HepG2 (cell line): ENCODE measurements around the gene IQSEC1. TPM values are rescaled to one million over a fixed set of nuclear protein-coding genes. Genes with fewer than 3 reads are reported as not detected.

Source experiments
- ATAC-seq: fragments of 200-7000 bp; cut with Tn5 transposase; 3 replicates; pipeline ENCODE4 v1.9.1; 2020; ENCODE audit warnings: mild to moderate bottlenecking, moderate library complexity
- BruUV-seq: library from RNA; stranded (reverse); fragments of 400-500 nt; replicated peaks from 2 replicates; lab custom pipeline; 2021; lab: Mats Ljungman, UMichigan
- CTCF ChIA-PET: fragments of 300-600 bp; formaldehyde crosslinking; extraction: SDS; loops from one replicate; lab custom pipeline; 2021; ENCODE audit warnings: low total read pairs, inconsistent platforms, low intra/inter-chr PET ratio; lab: Yijun Ruan, JAX
- POLR2A ChIA-PET: fragments of 350-600 bp; sonication (Branson Sonifier 250); formaldehyde crosslinking; loops from one replicate; lab custom pipeline; 2020; ENCODE audit warnings: antibody characterized with exemption, inconsistent platforms; lab: Yijun Ruan, JAX
- DNase-seq: peaks from one replicate; pipeline ENCODE4 v3.0.0-alpha.2; 2015; ENCODE audit warnings: low spot score
- FAIRE-seq: peaks from 3 replicates; lab custom pipeline; 2011; peaks lifted over from hg19 to GRCh38; lab: Jason Lieb, UNC
- H2AFZ ChIP-seq: one replicate; pipeline ENCODE4 v1.6.1; 2011; ENCODE audit warnings: low read length, inconsistent platforms
- H3K27ac ChIP-seq: fragments of 300-600 bp; 3 replicates; pipeline ENCODE4 v1.8.0; 2011; ENCODE audit warnings: mixed run types, mild to moderate bottlenecking, mixed read lengths, low read length, inconsistent platforms; ENCODE audit not compliant: insufficient read depth; ENCODE audit errors: extremely low read length
- H3K27me3 ChIP-seq, 2 experiments: fragments of 200-600 bp in 1 of 2; 2 replicates in 1 of 2; 3 replicates in 1 of 2; pipeline versions ENCODE4 v1.6.0 to v1.8.0; 2011; ENCODE audit warnings: low read length in 2 of 2, mild to moderate bottlenecking in 2 of 2, moderate library complexity in 2 of 2, inconsistent platforms in 1 of 2; ENCODE audit not compliant: insufficient read depth in 2 of 2, control insufficient read depth in 1 of 2
- H3K36me3 ChIP-seq, 2 experiments: fragments of 200-600 bp in 1 of 2; replicated peaks in 1 of 2; 2 replicates in 1 of 2; 3 replicates in 1 of 2; pipeline versions ENCODE4 v1.5.1 to v1.8.0; 2011; ENCODE audit warnings: low read length in 2 of 2, inconsistent platforms in 1 of 2; ENCODE audit not compliant: insufficient read depth in 2 of 2, control insufficient read depth in 1 of 2
- H3K4me1 ChIP-seq: 2 replicates; pipeline ENCODE4 v1.5.1; 2012; ENCODE audit warnings: low read length, inconsistent platforms; ENCODE audit not compliant: insufficient read depth
- H3K4me2 ChIP-seq: 2 replicates; pipeline ENCODE4 v1.6.0; 2011; ENCODE audit warnings: low read depth, low read length, inconsistent platforms
- H3K4me3 ChIP-seq, 3 experiments: fragments of 200-600 bp in 1 of 3; sonication (generic), shearing (Covaris generic) in 1 of 3; replicated peaks in 1 of 3; 2 replicates each; pipeline ENCODE4 v1.5.1; 2011 to 2016; ENCODE audit warnings: low read length in 3 of 3, inconsistent platforms in 2 of 3, low read depth in 2 of 3, mild to moderate bottlenecking in 2 of 3, control low read depth in 1 of 3, mixed read lengths in 1 of 3; ENCODE audit not compliant: insufficient read depth in 1 of 3
- H3K79me2 ChIP-seq: one replicate; pipeline ENCODE4 v1.6.1; 2011; ENCODE audit warnings: low read length, inconsistent platforms; ENCODE audit not compliant: insufficient read depth
- H3K9ac ChIP-seq: 2 replicates; pipeline ENCODE4 v1.6.0; 2011; ENCODE audit warnings: mild to moderate bottlenecking, low read depth, low read length, inconsistent platforms; ENCODE audit not compliant: insufficient read depth
- H3K9me3 ChIP-seq: 2 replicates; pipeline ENCODE4 v1.5.1; 2012; ENCODE audit warnings: mild to moderate bottlenecking, low read length
- H4K20me1 ChIP-seq: 2 replicates; pipeline ENCODE4 v1.6.0; 2011; ENCODE audit warnings: inconsistent platforms, mild to moderate bottlenecking, low read length, moderate library complexity; ENCODE audit not compliant: insufficient read depth
- ARHGAP35 ChIP-seq: sonication (generic); formaldehyde crosslinking; IDR thresholded peaks from 2 replicates; pipeline ENCODE4 v1.9.0; 2022; ENCODE audit warnings: mild to moderate bottlenecking, inconsistent platforms, moderate library complexity, missing genetic modification reagents, borderline replicate concordance
- ATF7-NPFF ChIP-seq: sonication (generic); formaldehyde crosslinking; IDR thresholded peaks from 2 replicates; pipeline ENCODE4 v1.8.1; 2023; ENCODE audit warnings: mild to moderate bottlenecking, low read depth, missing genetic modification reagents, moderate library complexity
- HDAC1 ChIP-seq: sonication (generic); formaldehyde crosslinking; IDR thresholded peaks from 2 replicates; pipeline ENCODE4 v1.5.1; 2020; ENCODE audit warnings: mild to moderate bottlenecking, missing genetic modification reagents
- KDM5B ChIP-seq: sonication (generic); formaldehyde crosslinking; IDR thresholded peaks from 2 replicates; pipeline ENCODE4 v1.4.0; 2020; ENCODE audit warnings: missing genetic modification reagents, mild to moderate bottlenecking, borderline replicate concordance
- MATR3 ChIP-seq: sonication (generic); formaldehyde crosslinking; IDR thresholded peaks from 2 replicates; pipeline ENCODE4 v1.4.0; 2020; ENCODE audit warnings: missing genetic modification reagents
- MXD4 ChIP-seq: IDR thresholded peaks from 2 replicates; pipeline ENCODE4 v1.6.1; 2016; ENCODE audit warnings: mild to moderate bottlenecking, missing biosample characterization, missing genetic modification reagents
- NFKB2 ChIP-seq: sonication (generic); formaldehyde crosslinking; IDR thresholded peaks from 2 replicates; pipeline ENCODE4 v1.4.0; 2020; ENCODE audit warnings: missing genetic modification reagents, borderline replicate concordance
- PAWR ChIP-seq: sonication (generic); formaldehyde crosslinking; IDR thresholded peaks from 2 replicates; pipeline ENCODE4 v1.4.0; 2020; ENCODE audit warnings: missing genetic modification reagents, mild to moderate bottlenecking, borderline replicate concordance
- PRMT3 ChIP-seq: sonication (generic); formaldehyde crosslinking; IDR thresholded peaks from 2 replicates; pipeline ENCODE4 v1.8.1; 2022; ENCODE audit warnings: low read depth, mild to moderate bottlenecking, moderate library complexity, missing genetic modification reagents, borderline replicate concordance
- RORA ChIP-seq: sonication (generic); formaldehyde crosslinking; IDR thresholded peaks from 2 replicates; pipeline ENCODE4 v1.5.0; 2020; ENCODE audit warnings: mild to moderate bottlenecking, missing genetic modification reagents, moderate library complexity
- SALL2 ChIP-seq: sonication (generic); formaldehyde crosslinking; IDR thresholded peaks from 2 replicates; pipeline ENCODE4 v1.8.1; 2023; ENCODE audit warnings: mild to moderate bottlenecking, missing genetic modification reagents, inconsistent platforms
- U2AF1 ChIP-seq: fragments of 200-400 bp; formaldehyde crosslinking; optimal IDR thresholded peaks from 2 replicates; pipeline ENCODE3; 2017; ENCODE audit warnings: mild to moderate bottlenecking, low read depth, low read length
- ZBTB25 ChIP-seq: IDR thresholded peaks from 2 replicates; pipeline ENCODE4 v1.6.1; 2018; ENCODE audit warnings: missing genetic modification reagents
- ZNF335 ChIP-seq: sonication (generic); formaldehyde crosslinking; IDR thresholded peaks from 2 replicates; pipeline ENCODE4 v1.4.0; 2020; ENCODE audit warnings: missing genetic modification reagents
- ZNF768 ChIP-seq: sonication (generic); formaldehyde crosslinking; IDR thresholded peaks from 2 replicates; pipeline ENCODE4 v1.4.0; 2020; ENCODE audit warnings: missing genetic modification reagents
- WGBS: methylation state at CpG from one replicate; pipeline ENCODE4 v1.1.6; 2017; ENCODE audit warnings: low lambda C conversion rate; 5-methylcytosine and 5-hydroxymethylcytosine counted together
- in situ Hi-C: cut with HindIII; loops from 2 replicates; pipeline ENCODE4 v1.10.0; 2017; ENCODE audit warnings: low pct_unique_long_range_greater_than_20kb; ENCODE audit not compliant: extremely low pct_ligation_motif_present
- intact Hi-C: fragments of 100-400 bp; cut with micrococcal nuclease; formaldehyde crosslinking; loops from one replicate; pipeline ENCODE4 v1.10.0; 2022; ENCODE audit not compliant: unreplicated experiment
- polyA plus RNA-seq, 8 experiments: library from polyadenylated mRNA; depleted of rRNA in 3 of 8; stranded (reverse) in 7 of 8; unstranded in 1 of 8; fragments of >200 nt; fragmentation: Illumina TruSeq in 4 of 8; extraction: Trizol in 4 of 8; gene quantifications; 2 replicates each; pipeline versions ENCODE4 v1.2.1 to v1.2.3, GENCODE V29; 2011 to 2016; ENCODE audit warnings: low read depth in 4 of 8, missing spikeins in 1 of 8, mixed read lengths in 1 of 8; ENCODE audit not compliant: insufficient read depth in 1 of 8
- total RNA-seq, 5 experiments: library from RNA; depleted of rRNA; stranded (reverse); fragments of >200 nt; fragmentation: Illumina TruSeq; extraction: Trizol; gene quantifications; 2 replicates each; pipeline ENCODE4 v1.2.3, GENCODE V29; 2016; ENCODE audit warnings: low read depth in 1 of 5

Gene IQSEC1
- total and polyA plus RNA-seq, 2 of the 13 experiments (the other 11 are each of a cell fraction or from before 2014, with no cell fraction given), result 17.4 to 20.2 TPM

GRCh38 chr3:12868039-12869034 is 204.9 kb downstream of the IQSEC1 start:
- H3K27ac ChIP-seq, result no peak overlapping the region
- H3K9me3 ChIP-seq, result no peaks in the 10 kb centered on the region; the same call in 1 of the 2 replicates
- CTCF ChIA-PET, result interaction anchor here (1.1 to 2.7 kb wide), 3 partner anchors 23 to 116 kb away, joined by 3 to 39 read pairs (median 5); partner anchors contain the start of gene RPL32
- 40% methylated on average over 34 of the region's 45 CpGs for WGBS
- peak overlapping the region in 1 of 3 experiments; percentile 23; a peak in 2 of 6 replicates for H3K4me3 ChIP-seq
- H3K79me2 ChIP-seq, result no peaks in the 10 kb centered on the region
- peak; percentile 89 for ATAC-seq
- POLR2A ChIA-PET, result interaction anchor here (0.8 kb wide), 1 partner anchor 22 kb away, joined by 3 read pairs; no protein-coding TSS in a partner anchor
- H4K20me1 ChIP-seq, result 0 out of 2 replicates have a peak, but pooled peaks cover 1% of the 10 kb centered on the region
- FAIRE-seq, result peak; percentile 86
- no TSS peak for BruUV-seq
- intact Hi-C loops, result loop anchor here (1.0 kb wide), 2 partner anchors 24 to 116 kb away; no protein-coding TSS in a partner anchor
- peak overlapping the region; percentile 55 for H3K4me2 ChIP-seq
- H3K36me3 ChIP-seq, result no peaks in the 10 kb centered on the region
- no peak overlapping the region for H3K9ac ChIP-seq
- in situ Hi-C loops, result no loop called here
- DNase-seq, result peak; percentile 77
- no peaks in the 10 kb centered on the region; the same call in 1 of the 2 replicates for H3K4me1 ChIP-seq
- no peak overlapping the region for H2AFZ ChIP-seq
- peaks cover 2 to 62% of the 10 kb centered on the region in 2 experiments for H3K27me3 ChIP-seq
- TF ChIP-seq KDM5B (peak; percentile 25; the same call in 1 of the 2 replicates), ATF7-NPFF (CRISPR knock-in tag) (no peak), PAWR (CRISPR knock-in tag) (no peak), RORA (CRISPR knock-in tag) (no peak), PRMT3 (CRISPR knock-in tag) (no peak), NFKB2 (CRISPR knock-in tag) (peak; percentile 52; the same call in 1 of the 2 replicates), MXD4 (peak; percentile 57; the same call in 1 of the 2 replicates), ARHGAP35 (CRISPR knock-in tag) (no peak), U2AF1 (no peak), ZBTB25 (CRISPR knock-in tag) (no peak), HDAC1 (CRISPR knock-in tag) (peak; percentile 36), SALL2 (no peak), ZNF768 (peak; percentile 43; the same call in 1 of the 2 replicates), ZNF335 (CRISPR knock-in tag) (no peak), MATR3 (CRISPR knock-in tag) (no peak)
